B cell (primary cell): ENCODE data around the gene DEDD2. TPM values are rescaled to one million over a fixed set of nuclear protein-coding genes. Genes with fewer than 3 reads are reported as not detected.
A peak's percentile ranks its signal among the peaks of the same experiment; 100 is the strongest.

Source experiments
- ATAC-seq: fragments of 200-7000 bp; cut with Tn5 transposase; one replicate; pipeline ENCODE4 v1.10.0; 2021; ENCODE audit warnings: low read depth, mild to moderate bottlenecking, moderate number of reproducible peaks, moderate library complexity
- CTCF ChIA-PET: fragments of 350-600 bp; sonication (Branson Sonifier 250); formaldehyde crosslinking; loops from one replicate; lab custom pipeline; 2021; ENCODE audit warnings: antibody characterized with exemption, inconsistent platforms; lab: Charles Lee
- POLR2A ChIA-PET: fragments of 350-600 bp; sonication (Branson Sonifier 250); formaldehyde crosslinking; loops from one replicate; lab custom pipeline; 2021; ENCODE audit warnings: antibody characterized with exemption; lab: Charles Lee
- DNase-seq: peaks from one replicate; pipeline ENCODE4 v3.0.0; 2013
- H2AFZ ChIP-seq: 2 replicates; pipeline ENCODE4 v1.6.1; 2012; ENCODE audit warnings: mild to moderate bottlenecking, low read depth, low read length; ENCODE audit not compliant: insufficient read depth, poor library complexity, severe bottlenecking
- H3K27ac ChIP-seq, 2 donors: 1 replicate in 1 of 2; 2 replicates in 1 of 2; pipeline ENCODE4 v1.5.1; 2012 to 2013; ENCODE audit warnings: low read length in 2 of 2, mild to moderate bottlenecking in 2 of 2, moderate library complexity in 1 of 2
- H3K27me3 ChIP-seq, 4 experiments: fragments of 200-600 bp in 1 of 4; sonication (generic) in 1 of 4; replicated peaks in 1 of 4; 1 replicate in 2 of 4; 2 replicates in 2 of 4; pipeline versions ENCODE4 v1.6.1 to v1.7.0; 2013 to 2016; ENCODE audit warnings: low read length in 3 of 4, mild to moderate bottlenecking in 2 of 4, mixed read lengths in 1 of 4, moderate library complexity in 1 of 4; ENCODE audit not compliant: insufficient read depth in 4 of 4, control insufficient read depth in 3 of 4; ENCODE audit errors: control extremely low read depth in 1 of 4
- H3K36me3 ChIP-seq, 2 experiments: replicated peaks in 1 of 2; 1 replicate in 1 of 2; 2 replicates in 1 of 2; pipeline versions ENCODE4 v1.6.1 to v1.7.1; 2013; ENCODE audit warnings: low read length in 1 of 2; ENCODE audit not compliant: insufficient read depth in 2 of 2, control insufficient read depth in 1 of 2; ENCODE audit errors: control extremely low read depth in 1 of 2, extremely low read depth in 1 of 2
- H3K4me1 ChIP-seq, 2 donors: fragments of 200-600 bp in 1 of 2; sonication (generic) in 1 of 2; 1 replicate in 1 of 2; 2 replicates in 1 of 2; pipeline versions ENCODE4 v1.5.1 to v1.6.1; 2013 to 2017; ENCODE audit warnings: low read length in 2 of 2; ENCODE audit not compliant: control insufficient read depth in 2 of 2, insufficient read depth in 2 of 2
- H3K4me2 ChIP-seq: replicated peaks from 2 replicates; pipeline ENCODE3; 2012; ENCODE audit warnings: mild to moderate bottlenecking, low read depth, low read length; ENCODE audit not compliant: poor library complexity, severe bottlenecking
- H3K4me3 ChIP-seq, 5 experiments: fragments of 200-600 bp in 1 of 5; sonication (generic) in 1 of 5; 1 replicate in 3 of 5; 2 replicates in 2 of 5; pipeline versions ENCODE4 v1.5.1 to v1.7.0; 2011 to 2016; ENCODE audit warnings: low read length in 4 of 5, mild to moderate bottlenecking in 4 of 5, low read depth in 2 of 5, control low read depth in 1 of 5, moderate library complexity in 1 of 5; ENCODE audit not compliant: insufficient read depth in 1 of 5; ENCODE audit errors: control extremely low read depth in 1 of 5, extremely low read depth in 1 of 5
- H3K79me2 ChIP-seq: fragments of 200-600 bp; sonication (generic); one replicate; pipeline ENCODE4 v1.6.0; 2016; ENCODE audit warnings: low read length; ENCODE audit not compliant: control insufficient read depth, insufficient read depth
- H3K9ac ChIP-seq: fragments of 200-600 bp; sonication (generic); 2 replicates; pipeline ENCODE4 v1.6.1; 2017; ENCODE audit warnings: mild to moderate bottlenecking, low read length, moderate library complexity
- H3K9me3 ChIP-seq, 3 donors: one replicate each; pipeline versions ENCODE4 v1.6.1 to v1.7.1; 2013; ENCODE audit warnings: low read length in 2 of 3; ENCODE audit not compliant: control insufficient read depth in 2 of 3, insufficient read depth in 1 of 3; ENCODE audit errors: control extremely low read depth in 1 of 3
- H4K20me1 ChIP-seq: 2 replicates; pipeline ENCODE4 v1.6.0; 2012; ENCODE audit warnings: mild to moderate bottlenecking, low read length; ENCODE audit not compliant: insufficient read depth, control insufficient read depth, poor library complexity, severe bottlenecking
- H3K27ac Mint-ChIP-seq: one replicate; pipeline ENCODE4 v1.8.0; 2021; ENCODE audit warnings: mixed read lengths
- H3K27me3 Mint-ChIP-seq: one replicate; pipeline ENCODE4 v1.8.0; 2021; ENCODE audit warnings: mixed read lengths
- H3K4me1 Mint-ChIP-seq: one replicate; pipeline ENCODE4 v1.8.0; 2021; ENCODE audit warnings: mixed read lengths
- H3K4me3 Mint-ChIP-seq: one replicate; pipeline ENCODE4 v1.8.0; 2021; ENCODE audit warnings: mixed read lengths
- H3K9me3 Mint-ChIP-seq: one replicate; pipeline ENCODE4 v1.8.0; 2022; ENCODE audit warnings: mixed read lengths; ENCODE audit not compliant: insufficient read depth
- EZH2 ChIP-seq: IDR thresholded peaks from 2 replicates; pipeline ENCODE4 v1.6.1; 2012; ENCODE audit warnings: borderline replicate concordance, low read depth, mild to moderate bottlenecking, moderate library complexity, low read length; ENCODE audit not compliant: insufficient read depth, poor library complexity, severe bottlenecking
- WGBS: methylation state at CpG from one replicate; pipeline ENCODE4 v1.1.5; 2013; ENCODE audit warnings: missing lambda C conversion rate; ENCODE audit not compliant: insufficient coverage; 5-methylcytosine and 5-hydroxymethylcytosine counted together
- intact Hi-C: fragments of 100-400 bp; cut with micrococcal nuclease; formaldehyde crosslinking; loops from one replicate; pipeline ENCODE4 v1.10.0; 2022
- polyA plus RNA-seq: library from polyadenylated mRNA; depleted of rRNA; stranded (reverse); fragments of >200 nt; gene quantifications from 2 replicates; pipeline ENCODE4 v1.2.3, GENCODE V29; 2012
- total RNA-seq, 2 donors: library from RNA; stranded (reverse); fragments of 120-200 nt in 1 of 2; gene quantifications; 1 replicate in 1 of 2; 2 replicates in 1 of 2; pipeline versions ENCODE4 v1.2.3 to v1.2.4, GENCODE V29; 2013 to 2022
- TF ChIP-seq, protein P1 (sequence below): fragments of 200-600 bp; IDR thresholded peaks from one replicate; pipeline ENCODE4 v1.8.0; 2022; ENCODE audit warnings: antibody characterized with exemption, mild to moderate bottlenecking

The DEDD2 gene
- total and polyA plus RNA-seq, 2 donors (not counting 1 experiment from before 2014, with no cell fraction given) = 52.8 to 90.6 TPM

DNA sequence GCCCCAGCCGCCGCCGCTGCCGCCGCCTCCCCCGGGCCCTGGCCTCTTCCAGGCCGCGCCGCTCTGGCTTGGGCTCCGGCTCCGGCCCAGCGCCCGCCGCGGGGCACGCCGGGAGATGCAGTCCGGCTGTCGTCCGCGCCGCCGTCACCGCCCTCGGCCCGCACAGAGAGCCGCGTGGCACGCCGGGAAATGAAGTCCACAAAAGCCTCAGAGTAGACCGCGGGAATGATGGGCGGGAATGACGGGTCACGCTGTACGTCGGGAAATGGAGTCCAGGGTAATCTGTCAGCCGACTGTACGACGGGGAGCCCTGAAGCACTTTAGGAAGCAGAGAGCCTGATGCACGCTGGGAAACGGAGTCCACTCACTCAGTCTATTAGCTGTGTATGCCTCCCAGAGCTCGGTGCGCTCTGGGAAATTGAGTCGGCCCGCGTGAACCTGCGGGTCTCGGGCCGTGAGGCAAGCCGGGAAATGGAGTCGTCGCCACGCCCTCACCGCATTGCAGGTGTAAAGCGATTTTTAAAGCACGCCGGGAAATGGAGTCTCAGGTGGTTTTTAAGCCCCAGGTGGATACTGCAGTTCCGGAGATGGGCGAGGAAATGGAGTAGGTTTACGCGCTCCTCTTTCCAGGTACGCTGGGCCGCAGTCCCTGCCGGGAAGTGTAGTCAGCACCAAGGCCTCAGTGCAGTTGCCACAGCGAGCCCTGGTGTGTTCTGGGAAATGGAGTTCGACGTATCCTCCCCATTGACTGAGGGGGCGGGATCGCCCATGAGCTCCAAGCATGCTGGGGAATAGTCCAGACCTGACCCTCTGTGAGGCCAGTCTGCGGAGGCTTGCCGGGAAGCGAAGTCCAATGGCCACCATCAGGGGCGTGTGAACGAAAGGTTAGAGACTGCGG is 25.3 kb upstream of the DEDD2 start, which contains the start of gene GSK3A:
TSS of gene GSK3A (minus strand) at position 91 of the 898 bp plus-strand sequence. CDS start 137 bp downstream, outside the sequence.
- peak within 1 kb of the TSS; percentile 80 to 89 for H3K27ac ChIP-seq
- H3K27me3 Mint-ChIP-seq = no peaks in the 10 kb centered on the region
- TF ChIP-seq EZH2 = no peak
- TF ChIP-seq, protein P1, sequence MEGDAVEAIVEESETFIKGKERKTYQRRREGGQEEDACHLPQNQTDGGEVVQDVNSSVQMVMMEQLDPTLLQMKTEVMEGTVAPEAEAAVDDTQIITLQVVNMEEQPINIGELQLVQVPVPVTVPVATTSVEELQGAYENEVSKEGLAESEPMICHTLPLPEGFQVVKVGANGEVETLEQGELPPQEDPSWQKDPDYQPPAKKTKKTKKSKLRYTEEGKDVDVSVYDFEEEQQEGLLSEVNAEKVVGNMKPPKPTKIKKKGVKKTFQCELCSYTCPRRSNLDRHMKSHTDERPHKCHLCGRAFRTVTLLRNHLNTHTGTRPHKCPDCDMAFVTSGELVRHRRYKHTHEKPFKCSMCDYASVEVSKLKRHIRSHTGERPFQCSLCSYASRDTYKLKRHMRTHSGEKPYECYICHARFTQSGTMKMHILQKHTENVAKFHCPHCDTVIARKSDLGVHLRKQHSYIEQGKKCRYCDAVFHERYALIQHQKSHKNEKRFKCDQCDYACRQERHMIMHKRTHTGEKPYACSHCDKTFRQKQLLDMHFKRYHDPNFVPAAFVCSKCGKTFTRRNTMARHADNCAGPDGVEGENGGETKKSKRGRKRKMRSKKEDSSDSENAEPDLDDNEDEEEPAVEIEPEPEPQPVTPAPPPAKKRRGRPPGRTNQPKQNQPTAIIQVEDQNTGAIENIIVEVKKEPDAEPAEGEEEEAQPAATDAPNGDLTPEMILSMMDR = no peak
- ChIA-PET POLR2A (interaction anchor here (0.6 to 2.6 kb wide), 14 partner anchors 9 to 181 kb away, joined by 3 to 23 read pairs (median 5); partner anchors contain the start of genes CIC, PAFAH1B3, POU2F2 and PRR19), CTCF (interaction anchor here (1.0 to 8.9 kb wide), 13 partner anchors 8 to 134 kb away, joined by 3 to 89 read pairs (median 5); partner anchors contain the start of genes DEDD2, POU2F2 and ZNF526)
- peaks cover 0 to 4% (median 0%) of the 10 kb centered on the region in 3 donors for H3K9me3 ChIP-seq
- H3K4me1 Mint-ChIP-seq = peaks cover 59% of the 10 kb centered on the region
- H2AFZ ChIP-seq = peak within 1 kb of the TSS; percentile 76
- DNase-seq (peak; percentile 99), ATAC-seq (peak; percentile 70)
- peaks cover 43% of the 10 kb centered on the region for H3K79me2 ChIP-seq
- H3K27me3 ChIP-seq = no peaks in the 10 kb centered on the region
- H3K4me2 ChIP-seq = peak within 1 kb of the TSS; percentile 85
- H4K20me1 ChIP-seq = peaks cover 42% of the 10 kb centered on the region
- H3K36me3 ChIP-seq = peaks cover 0 to 18% of the 10 kb centered on the region in 2 experiments
- peak within 1 kb of the TSS; percentile 91 for H3K27ac Mint-ChIP-seq
- under 1% methylated on average over 76 of the region's 76 CpGs for WGBS
- peak within 1 kb of the TSS; percentile 77 for H3K9ac ChIP-seq
- H3K4me3 Mint-ChIP-seq = peak within 1 kb of the TSS; percentile 100
- peaks cover 30 to 44% of the 10 kb centered on the region in 2 donors for H3K4me1 ChIP-seq
- intact Hi-C loops = loop anchor here (1.0 to 2.0 kb wide), 10 partner anchors 12 to 181 kb away; partner anchors contain the start of genes ZNF526 and ZNF574
- H3K4me3 ChIP-seq = peak within 1 kb of the TSS; percentile 66 to 88 (median 81)
- H3K9me3 Mint-ChIP-seq = no peaks in the 10 kb centered on the region
